ENCODE data around the gene STX7.

STX7 gene

DNA sequence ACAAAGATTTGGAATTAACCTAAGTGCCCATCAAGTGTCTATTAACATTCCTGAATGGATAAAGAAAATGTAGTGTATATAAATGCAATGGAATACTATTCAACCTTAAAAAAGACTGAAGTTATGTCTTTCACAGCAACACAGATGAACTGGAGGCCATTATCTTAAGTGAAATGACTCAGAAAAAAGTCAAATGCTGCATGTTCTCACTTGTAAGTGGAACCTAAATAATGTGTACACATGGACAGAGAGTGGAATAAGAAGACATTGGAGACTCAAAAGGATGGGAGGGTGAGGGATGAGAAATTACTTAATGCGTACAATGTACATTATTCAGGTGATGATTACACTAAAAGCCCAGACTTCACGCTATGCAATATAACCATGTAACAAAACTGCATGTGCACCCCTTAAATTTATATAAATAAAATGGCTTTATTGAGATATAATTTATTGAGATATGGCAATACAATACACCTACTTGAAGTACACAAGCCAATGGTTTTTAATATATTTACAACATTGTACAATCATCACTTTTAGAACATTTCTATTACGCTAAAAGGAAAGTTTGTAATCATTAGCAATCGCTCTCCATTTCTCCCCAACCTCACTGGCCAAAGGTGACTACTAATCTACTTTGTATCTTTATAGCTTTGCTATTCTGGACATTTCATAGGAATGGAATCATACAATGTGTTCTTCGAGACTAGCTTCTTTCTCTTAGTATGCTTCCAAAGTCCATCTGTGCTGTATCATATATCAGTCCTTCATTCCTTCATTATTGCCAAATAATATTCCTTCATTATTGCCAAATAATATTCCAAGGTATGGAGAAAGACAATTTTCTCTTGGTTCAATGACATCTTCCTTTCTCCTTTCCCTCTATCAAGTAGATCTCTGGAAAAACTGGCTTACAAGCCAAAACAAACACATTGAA, 5.8 kb downstream of the STX7 start:
- no peak for DNase-seq (ENCODE audit: low read depth)

DNA sequence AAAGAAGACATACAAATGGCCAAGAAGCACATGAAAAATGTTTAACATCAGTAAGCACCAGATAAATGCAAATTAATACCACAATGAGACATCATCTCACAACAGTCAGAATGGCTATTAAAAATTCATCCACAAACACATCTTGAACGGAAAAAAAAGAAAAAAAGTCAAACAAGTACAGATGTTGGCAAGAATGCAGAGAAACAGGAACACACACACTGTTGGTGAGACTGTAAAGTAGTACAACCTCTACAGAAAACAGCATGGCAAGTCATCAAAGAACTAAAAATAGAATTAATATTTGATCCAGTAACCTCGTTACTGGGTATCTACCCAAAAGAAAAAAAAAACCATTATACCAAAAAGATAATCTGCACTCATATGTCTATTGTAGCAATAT, 6.5 kb downstream of the STX7 start:
- no peak for DNase-seq (ENCODE audit: low read depth)

DNA sequence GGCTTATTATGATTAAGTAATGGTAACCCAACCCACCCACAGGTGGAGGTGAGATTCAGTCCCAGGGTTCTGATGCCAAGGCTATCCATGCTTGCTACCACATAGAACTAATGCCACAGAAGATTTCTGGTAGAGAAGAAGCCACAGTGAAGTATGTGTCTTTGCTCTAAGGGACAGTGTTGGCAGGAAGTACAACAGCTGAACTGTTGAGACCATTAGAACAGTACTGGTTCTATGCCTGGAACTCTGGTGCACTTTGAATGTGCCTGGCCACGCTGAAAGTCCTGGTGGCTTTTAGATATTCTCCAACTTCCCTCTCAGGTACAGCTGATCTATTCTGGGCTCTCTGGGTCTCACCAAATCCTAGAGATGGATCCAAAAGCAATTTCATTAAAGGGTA, 7.8 kb downstream of the STX7 start:
- no peak for DNase-seq (ENCODE audit: low read depth)

DNA sequence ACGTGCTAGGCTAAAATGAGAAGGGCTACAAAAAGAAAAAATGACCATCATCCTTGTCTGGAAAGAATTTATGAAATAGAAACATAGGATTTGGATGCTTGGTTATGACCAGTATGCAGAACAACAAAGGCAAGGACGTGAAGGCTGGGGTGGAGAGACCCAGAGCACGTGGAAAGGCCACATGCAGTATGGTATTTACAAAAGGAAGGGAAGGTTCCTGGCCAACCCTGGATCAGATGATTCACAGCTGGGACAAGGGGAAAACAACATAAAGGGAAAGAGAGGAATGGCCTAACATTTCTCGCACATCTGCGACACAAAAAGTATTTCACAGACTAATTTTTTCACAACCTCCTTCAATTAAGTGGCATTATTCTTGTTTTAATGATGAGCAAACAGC, 8.2 kb downstream of the STX7 start:
- DNase-seq (ENCODE audit: low read depth): no peak

DNA sequence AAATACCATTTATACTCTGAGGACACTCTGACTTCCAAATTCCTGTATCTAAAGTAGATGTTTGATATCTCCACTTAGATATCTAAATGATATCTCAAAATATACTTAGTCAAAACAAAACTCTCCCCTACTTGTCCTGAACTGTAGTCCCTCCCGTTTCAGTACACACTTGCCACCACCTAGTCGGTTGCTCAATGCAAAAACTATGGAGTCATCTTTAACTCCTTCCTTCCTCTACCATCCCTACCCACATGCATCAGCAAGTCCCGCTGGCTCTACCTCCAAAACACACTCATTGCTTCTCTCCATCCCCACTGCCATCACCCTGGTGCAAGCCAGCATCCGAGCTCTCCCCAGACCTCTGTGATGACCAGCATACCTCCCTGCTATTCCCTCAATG, 13.2 kb downstream of the STX7 start:
- no peak for DNase-seq (ENCODE audit: low read depth)

DNA sequence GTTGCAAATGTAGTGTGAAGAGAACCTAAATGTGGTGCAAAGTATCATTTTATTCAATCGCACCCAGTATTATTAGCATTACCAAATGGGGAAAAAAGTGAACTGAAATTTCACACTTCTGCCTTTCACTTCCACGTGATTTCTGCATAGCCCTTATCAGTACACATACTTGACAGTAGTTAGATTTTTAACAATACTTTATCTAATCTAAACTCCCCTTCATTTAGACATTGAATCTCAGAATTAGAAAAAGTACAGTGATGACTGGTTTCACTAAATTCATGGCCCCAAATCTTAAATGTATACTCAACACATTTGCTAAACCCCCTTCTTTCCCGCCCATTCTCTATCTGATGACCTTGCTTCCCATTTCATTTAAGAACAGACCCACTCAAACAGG, 14.3 kb downstream of the STX7 start:
- DNase-seq (ENCODE audit: low read depth): no peak

DNA sequence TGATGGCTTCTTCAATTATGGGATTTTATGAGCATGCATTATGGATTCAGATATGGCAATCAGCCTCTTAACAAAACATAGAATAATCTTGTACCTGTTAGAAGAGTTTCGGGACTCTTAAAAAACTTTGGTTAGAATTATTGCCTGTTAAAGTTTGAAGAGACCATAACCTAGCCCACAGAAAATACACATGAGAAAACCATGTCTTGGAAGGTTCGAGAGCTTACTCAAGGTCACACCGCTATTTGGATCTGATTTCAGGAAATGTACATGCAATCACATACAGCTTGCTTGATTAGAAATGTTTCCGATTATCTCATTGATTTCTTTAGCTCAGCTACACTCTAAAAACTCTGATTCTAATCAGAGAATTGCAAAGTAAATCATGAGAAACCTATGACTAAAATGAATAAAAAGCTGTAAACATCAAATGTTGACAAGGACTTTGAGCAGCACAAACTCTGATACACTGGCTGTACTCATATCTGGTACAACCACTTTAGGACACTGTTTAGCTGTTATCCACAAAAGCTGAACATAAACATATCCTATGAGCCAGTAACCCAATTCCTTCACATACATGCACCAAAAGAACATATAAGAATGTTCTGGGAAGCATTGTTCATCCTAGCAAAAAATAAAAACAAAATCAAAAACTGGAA, 16.3 kb downstream of the STX7 start:
- DNase-seq (ENCODE audit: low read depth): no peak

DNA sequence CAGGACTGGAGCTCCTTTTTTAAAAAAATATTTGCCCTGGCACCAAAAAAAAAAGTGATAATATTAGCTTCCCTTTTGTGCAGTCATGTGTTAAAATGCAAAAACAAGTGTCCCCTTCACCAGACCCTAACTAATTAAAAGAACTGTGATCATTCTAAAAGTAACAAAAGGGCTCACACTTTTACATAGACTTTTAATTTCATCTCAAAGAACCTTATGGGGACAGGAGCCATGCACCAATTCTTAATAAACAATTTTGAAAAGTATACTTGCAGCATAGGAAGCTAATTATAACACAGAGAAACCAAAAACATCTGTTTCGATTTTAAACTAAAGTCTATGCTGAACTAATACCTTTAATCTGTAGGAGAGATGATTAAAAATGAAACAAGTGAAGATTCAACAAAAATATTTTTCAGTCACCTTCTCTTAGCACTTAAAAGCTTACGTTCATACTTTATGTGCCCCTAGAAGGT, 17.3 kb downstream of the STX7 start:
- no peak for DNase-seq (ENCODE audit: low read depth)

DNA sequence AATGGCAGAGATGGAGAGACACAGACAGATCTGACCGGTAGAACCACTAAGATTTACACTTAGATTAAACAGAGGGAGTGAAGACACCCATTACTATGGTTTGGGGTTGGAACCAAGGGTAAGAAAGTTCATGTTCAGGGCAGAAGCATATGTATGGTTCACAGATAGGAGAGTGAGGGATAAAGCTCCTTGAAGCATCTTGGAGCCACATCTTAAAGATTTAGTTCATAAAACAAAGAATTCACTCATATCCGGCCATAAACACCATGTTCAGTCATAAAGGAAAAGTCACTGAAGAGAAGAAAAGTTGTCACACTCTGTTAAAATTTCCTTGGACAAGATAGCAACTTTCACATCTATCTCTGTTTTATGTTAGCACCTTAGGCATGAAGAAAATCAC, 18.0 kb downstream of the STX7 start:
- DNase-seq (ENCODE audit: low read depth): no peak

DNA sequence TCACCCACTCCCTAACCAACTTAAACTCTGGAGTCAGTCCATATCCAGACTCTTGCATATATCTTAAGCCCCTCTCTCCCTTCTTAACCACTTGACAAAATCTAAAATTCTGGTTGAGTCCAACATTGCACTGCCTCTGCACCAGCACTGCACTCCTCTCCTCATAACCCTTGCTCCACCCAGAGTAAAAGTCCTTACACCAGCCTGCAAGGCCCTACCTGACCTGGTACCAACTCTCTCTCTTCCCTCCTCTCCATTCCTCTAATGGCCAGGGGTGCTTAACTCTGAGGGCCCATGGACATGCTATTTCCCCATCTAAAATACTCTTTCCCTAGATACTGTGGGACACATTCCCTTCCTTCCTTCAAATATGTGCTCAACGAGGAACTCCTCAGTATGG, 21.0 kb downstream of the STX7 start:
- no peak for DNase-seq (ENCODE audit: low read depth)

DNA sequence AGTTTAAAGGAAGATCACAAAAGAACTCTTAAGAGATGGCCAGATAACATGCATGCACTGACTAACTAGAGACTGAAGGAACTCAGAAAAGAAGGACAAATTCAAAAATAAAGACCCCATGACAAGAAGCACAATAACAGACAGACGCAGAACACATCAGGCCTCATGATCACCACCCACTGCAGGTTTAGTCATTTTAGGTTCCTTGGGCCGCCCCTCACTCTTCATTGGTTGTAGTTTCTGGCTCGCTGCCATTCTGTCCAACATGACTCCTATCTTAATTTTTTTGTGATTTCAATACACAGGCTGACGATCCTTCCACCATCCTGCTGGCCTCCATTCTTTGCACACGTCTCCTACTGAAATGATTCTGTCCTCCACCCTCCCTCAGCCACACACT, 21.6 kb downstream of the STX7 start:
- DNase-seq (ENCODE audit: low read depth): no peak

DNA sequence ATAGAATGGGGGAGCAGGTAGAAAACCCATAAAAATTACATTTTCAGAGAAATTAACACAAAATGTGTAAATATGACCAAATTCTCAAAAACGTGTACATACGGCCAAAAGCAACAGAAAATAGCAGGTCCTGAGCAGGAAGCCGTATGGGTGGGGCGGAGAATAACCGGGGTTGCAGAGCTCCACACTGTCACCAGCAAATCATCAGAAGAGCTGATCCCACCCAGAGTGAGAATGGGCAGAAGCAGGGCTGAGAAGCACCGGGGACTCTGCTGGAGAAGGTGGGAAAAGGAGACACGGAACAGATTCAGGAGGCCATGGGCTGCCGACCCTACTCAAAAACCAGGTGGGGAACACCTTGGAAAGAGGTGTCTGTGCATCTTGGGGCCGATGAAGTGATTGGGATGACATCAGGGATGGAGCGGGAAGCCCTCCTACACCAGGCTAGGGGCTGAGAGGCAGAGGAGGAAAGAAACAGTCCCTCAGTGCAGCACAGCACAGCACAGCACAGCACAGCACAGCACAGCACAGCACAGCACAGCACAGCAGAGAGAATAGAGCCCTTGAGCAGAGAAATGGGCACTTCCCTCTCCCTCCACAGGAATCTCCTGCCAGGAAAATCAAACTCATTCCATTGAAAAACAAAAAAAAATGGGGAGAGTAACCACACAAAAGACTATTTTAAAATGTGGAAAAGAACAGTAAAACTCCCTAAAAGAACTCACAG, 22.3 kb downstream of the STX7 start:
- no peak for DNase-seq (ENCODE audit: low read depth)

DNA sequence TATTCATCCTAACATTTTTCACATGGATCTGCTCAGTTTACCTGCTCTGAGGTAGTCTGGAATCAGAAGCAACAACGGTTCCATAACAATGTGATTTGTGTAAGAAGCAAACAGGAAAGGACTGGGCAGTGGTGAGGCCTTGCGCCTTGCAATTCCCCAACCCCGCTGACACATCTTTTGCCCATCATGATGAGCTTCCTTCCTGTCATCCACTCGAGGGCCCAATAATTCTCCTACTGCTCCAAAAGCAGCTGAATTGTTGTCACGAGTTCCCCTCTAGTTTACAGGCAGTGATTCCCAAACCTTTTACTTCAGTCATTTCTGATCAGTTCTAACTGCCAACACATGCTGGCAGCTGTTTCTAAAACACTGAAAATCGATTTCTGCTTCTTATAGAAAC, 22.9 kb downstream of the STX7 start:
- no peak for DNase-seq (ENCODE audit: low read depth)

DNA sequence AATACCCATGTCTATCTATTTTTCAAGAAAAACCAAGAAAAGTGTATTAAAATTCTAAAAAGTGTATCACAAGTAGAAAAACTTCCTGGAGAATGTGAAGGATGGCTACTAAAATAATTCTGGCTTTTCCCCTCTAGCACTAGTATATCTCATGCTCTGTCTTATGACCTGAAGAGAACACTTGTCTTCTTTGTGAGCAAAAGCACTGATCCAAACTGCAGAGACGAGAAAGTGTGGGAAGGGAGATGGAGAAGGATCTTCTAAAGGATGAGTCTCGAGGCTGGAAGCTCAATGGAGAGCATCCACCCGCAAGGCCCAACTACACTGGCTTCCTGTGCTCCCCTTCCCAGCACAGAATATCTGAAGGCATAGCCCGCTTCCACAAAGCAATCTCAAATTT, 23.5 kb downstream of the STX7 start:
- DNase-seq (ENCODE audit: low read depth): no peak

DNA sequence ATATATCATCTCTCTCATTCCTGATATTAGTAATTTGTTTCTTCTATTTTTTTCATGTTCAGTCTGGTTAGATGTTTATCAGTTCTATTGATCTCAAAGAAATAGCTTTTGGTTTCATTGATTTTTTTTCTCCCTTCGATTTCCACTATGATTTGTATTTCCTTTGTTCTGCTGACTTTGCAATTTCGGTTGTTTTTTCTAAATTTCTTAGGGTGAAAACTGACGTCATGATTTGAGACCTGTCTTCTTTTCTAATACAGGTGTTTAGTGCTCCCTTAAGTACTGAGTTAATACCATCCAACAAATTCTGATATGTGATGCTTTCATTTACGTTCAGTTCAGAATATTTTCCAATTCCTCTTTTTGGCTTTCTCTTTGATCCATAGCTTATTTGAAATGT, 25.2 kb downstream of the STX7 start:
- no peak for DNase-seq (ENCODE audit: low read depth)

DNA sequence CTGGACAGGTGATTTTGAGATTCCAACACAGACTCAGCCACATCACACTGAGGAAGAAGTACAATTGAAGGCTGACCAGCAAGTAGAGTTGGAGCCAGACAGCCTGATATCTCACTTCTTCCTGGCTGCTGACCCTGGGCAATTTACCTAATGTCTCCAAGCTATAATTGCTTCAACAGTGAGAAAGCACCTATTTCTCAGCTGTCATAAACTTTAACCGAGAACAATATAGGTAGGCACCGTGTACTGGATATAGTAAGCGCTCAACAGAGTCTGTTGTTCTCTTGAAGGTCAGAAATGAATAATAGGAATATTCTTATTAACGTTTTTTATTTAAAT, 28.3 kb downstream of the STX7 start:
- no peak for DNase-seq (ENCODE audit: low read depth)

DNA sequence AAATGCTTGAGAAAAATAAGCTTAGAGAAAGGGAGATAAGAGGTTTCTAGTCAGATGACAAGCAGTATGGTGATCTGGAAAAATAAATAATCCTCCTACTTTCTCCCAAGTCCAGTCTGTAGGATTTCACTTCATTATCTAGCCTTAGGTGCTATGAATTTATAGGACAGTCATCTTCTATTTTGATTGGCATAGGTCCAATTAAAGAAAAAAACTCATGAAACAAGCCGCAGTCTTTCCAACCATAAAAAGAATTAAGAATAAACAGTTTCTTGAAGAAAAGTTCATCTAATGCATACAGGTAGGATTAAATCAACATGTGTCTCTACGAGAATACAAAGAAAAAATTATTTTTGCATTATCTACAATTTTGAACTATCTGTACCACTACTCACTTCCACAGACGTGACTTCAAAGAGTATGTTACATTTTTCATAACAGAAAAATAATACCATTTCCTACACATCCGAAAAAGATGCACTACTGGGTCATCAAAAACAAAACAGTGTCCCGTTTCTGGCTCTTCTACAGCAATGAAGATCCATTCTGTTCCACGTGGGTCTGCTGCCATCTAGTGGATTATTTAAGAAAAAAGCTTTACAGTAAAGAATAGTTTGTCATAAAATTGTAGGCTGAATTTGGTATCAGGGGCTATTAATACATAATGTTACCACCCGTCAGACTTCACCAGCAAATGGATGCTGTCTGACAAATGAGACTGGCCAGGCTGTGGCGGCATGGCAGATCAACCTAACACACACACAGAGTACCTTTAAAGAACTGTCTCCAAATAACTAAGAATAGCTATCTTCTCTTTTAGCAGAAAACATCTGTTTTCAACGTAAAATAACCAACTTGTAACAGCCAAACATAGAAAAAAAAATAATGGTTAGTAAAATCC, 28.9 kb downstream of the STX7 start:
- peak; percentile 19 for DNase-seq (ENCODE audit: low read depth)

DNA sequence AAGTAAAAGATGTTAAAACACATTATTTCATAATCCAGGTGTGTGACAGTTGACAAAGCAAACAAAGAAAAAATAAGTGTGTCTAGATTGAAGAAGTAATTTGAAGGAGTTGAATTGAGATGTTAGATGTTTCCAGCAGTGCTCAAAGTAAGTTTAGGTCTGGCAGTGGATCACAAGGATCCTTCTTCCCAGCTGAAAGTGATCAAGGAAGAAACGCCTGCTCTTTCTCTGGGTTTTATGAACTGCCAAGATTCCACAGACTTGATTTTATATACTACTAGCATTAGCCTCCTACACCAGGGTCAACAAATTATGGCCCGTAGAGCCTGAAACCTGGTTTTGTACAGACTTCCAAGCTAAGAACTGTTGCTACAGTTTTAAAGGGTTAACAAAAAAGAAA, 30.3 kb downstream of the STX7 start:
- no peak for DNase-seq (ENCODE audit: low read depth)

DNA sequence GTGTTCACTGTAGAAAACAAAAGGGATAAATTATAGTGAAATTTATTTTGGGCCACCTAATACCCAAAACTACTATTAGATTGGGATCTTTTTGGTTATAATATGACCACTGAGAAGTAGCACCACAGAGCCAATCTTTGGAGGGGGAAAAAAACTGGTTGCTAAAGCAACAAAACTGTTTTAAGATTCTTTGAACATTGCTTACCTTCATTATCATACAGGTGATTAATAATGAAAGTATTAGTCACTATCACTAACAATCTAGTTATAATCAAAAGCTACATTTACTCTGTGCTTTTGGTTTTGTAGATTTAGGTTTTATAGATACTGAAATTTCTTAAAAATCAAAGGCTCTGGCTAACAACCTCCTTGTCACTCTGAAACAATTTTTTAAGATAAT, 31.7 kb downstream of the STX7 start:
- no peak for DNase-seq (ENCODE audit: low read depth)

DNA sequence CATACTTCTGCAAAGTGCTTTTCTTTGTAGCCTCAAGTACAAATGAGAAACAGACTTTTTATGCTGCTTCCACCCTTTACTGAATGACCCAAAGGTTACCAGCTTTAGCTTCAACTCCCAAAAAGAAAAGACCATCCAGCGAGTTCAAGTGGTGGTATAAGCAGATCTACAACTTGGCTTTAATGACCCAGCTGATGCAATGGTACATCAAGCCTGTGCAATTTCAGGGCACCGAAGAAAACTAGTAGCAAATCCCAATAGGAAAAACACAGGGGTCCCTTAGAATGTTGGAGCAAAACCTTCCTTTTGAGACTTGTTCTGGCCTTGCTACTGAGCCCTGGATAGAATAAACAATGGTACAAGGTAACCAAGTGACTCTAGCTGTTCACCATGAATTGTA, 33.8 kb downstream of the STX7 start:
- no peak for DNase-seq (ENCODE audit: low read depth)

DNA sequence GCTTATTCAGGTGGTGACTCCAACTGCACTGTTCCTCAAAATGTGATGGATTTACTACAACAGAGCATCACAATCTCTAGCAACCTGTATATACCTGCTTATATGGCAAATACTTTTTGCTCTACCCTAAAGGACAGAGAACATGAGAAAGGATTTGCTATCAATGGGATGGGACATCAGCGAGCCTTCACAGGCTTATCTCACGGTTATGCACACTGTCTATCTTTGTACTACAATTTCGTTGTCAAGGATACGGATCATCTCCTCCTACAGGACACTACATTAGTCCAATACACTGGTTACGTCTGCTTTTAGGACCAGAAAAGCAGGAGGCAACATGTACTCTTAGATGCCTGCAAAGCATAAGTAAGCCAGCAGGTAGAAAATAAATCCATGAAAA, 34.2 kb downstream of the STX7 start:
- no peak for DNase-seq (ENCODE audit: low read depth)

DNA sequence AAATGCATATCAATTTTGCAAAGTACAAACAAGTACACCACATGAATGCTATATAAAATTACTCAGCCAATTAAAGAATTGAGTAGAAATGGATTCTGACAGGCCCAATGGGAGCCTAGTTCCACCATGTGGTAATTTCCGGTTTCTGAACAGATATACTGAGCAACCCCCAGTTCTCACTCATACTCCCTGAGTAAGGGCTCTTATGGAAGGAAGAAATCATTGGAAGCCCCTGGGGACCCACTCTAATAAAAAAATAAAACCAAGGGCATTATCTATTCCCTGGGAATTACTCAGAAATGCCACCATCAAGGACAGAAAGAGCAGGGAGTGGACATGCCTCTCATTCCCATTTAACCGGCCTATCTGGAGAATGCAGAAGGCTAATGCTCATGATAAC, 34.6 kb downstream of the STX7 start:
- no peak for DNase-seq (ENCODE audit: low read depth)
